Fibroblast of peridontal ligament (primary cell): ENCODE results near the gene FANCD2.
"Not testable (repeated sequence)": the region's sequence is repeated elsewhere in the genome, so short reads cannot be mapped to it uniquely, and the experiment has no call there.

Source experiments
- DNase-seq: peaks from one replicate; pipeline ENCODE4 v3.0.0-alpha.2; 2010; ENCODE audit errors: extremely low read depth

Gene FANCD2

GRCh38 chr3:10026084-10026890 is at the start of gene FANCD2:
TSS of gene FANCD2 (plus strand) at chr3:10026437. CDS start at chr3:10028658, 2,221 bp downstream.
- peak; percentile 78 for DNase-seq

GRCh38 chr3:9976721-9977709 is 49.2 kb upstream of the FANCD2 start:
- DNase-seq, result peak; percentile 99

- DNase-seq, result no peak
Measured at GRCh38 chr3:9978710-9979305, 47.4 kb upstream of the FANCD2 start.

GRCh38 chr3:9980251-9980650 is 46.0 kb upstream of the FANCD2 start:
- no peak for DNase-seq

- no peak for DNase-seq
Measured at GRCh38 chr3:9986230-9986725, 40.0 kb upstream of the FANCD2 start.

GRCh38 chr3:9994086-9994844 is 32.0 kb upstream of the FANCD2 start:
- peak; percentile 74 for DNase-seq

- no peak for DNase-seq
Measured at GRCh38 chr3:10000686-10001085, 25.6 kb upstream of the FANCD2 start.

- no peak for DNase-seq
Measured at GRCh38 chr3:10002951-10003350, 23.3 kb upstream of the FANCD2 start.

- no peak for DNase-seq
Measured at GRCh38 chr3:10004506-10004905, 21.7 kb upstream of the FANCD2 start.

GRCh38 chr3:10004960-10005564 is 21.2 kb upstream of the FANCD2 start:
- no peak for DNase-seq

- no peak for DNase-seq
Measured at GRCh38 chr3:10006048-10006761, 20.0 kb upstream of the FANCD2 start.

GRCh38 chr3:10006762-10007090 is 19.5 kb upstream of the FANCD2 start:
- no peak for DNase-seq

GRCh38 chr3:10007126-10007782 is 19.0 kb upstream of the FANCD2 start:
- no peak for DNase-seq

GRCh38 chr3:10008216-10008587 is 18.0 kb upstream of the FANCD2 start:
- not testable (repeated sequence) for DNase-seq

GRCh38 chr3:10008588-10009344 is 17.5 kb upstream of the FANCD2 start:
- DNase-seq, result peak; percentile 56

GRCh38 chr3:10010421-10010877 is 15.8 kb upstream of the FANCD2 start:
- DNase-seq, result no peak

- DNase-seq, result peak; percentile 75
Measured at GRCh38 chr3:10010878-10011465, 15.3 kb upstream of the FANCD2 start.

- peak; percentile 38 for DNase-seq
Measured at GRCh38 chr3:10011631-10012030, 14.6 kb upstream of the FANCD2 start.
